HepG2 (cell line): ENCODE measurements around the gene DCAKD. TPM values are rescaled to one million over a fixed set of nuclear protein-coding genes. Genes with fewer than 3 reads are reported as not detected.

Experiments used
- ARID2 ChIP-seq: sonication (generic); formaldehyde crosslinking; IDR thresholded peaks from 2 replicates; pipeline ENCODE4 v1.8.1; 2022; ENCODE audit warnings: mild to moderate bottlenecking, missing genetic modification reagents, borderline replicate concordance
- BRD4 ChIP-seq: sonication (generic); formaldehyde crosslinking; IDR thresholded peaks from 2 replicates; pipeline ENCODE4 v1.4.0; 2020; ENCODE audit warnings: missing genetic modification reagents
- CBX2 ChIP-seq, 2 experiments: fragments of 200-600 bp in 1 of 2; sonication (generic); formaldehyde crosslinking in 1 of 2; IDR thresholded peaks; 2 replicates each; pipeline versions ENCODE4 v1.7.0 to v1.8.1; 2018 to 2022; ENCODE audit warnings: low read depth in 2 of 2, low read length in 1 of 2, mild to moderate bottlenecking in 1 of 2, missing genetic modification reagents in 1 of 2
- CENPBD1 ChIP-seq: sonication (generic); formaldehyde crosslinking; IDR thresholded peaks from 2 replicates; pipeline ENCODE4 v1.8.0; 2022; ENCODE audit warnings: missing genetic modification reagents, low read depth, mild to moderate bottlenecking, borderline replicate concordance
- CSRNP2 ChIP-seq: sonication (generic); formaldehyde crosslinking; conservative IDR thresholded peaks from 2 replicates; pipeline ENCODE4 v1.8.0; 2022; ENCODE audit warnings: low read depth, missing genetic modification reagents
- FOSL1 ChIP-seq: sonication (generic); formaldehyde crosslinking; IDR thresholded peaks from 2 replicates; pipeline ENCODE4 v1.9.0; 2021; ENCODE audit warnings: missing genetic modification reagents, borderline replicate concordance
- GLI4 ChIP-seq: sonication (generic); formaldehyde crosslinking; IDR thresholded peaks from 2 replicates; pipeline ENCODE4 v1.5.1; 2020; ENCODE audit warnings: missing genetic modification reagents, mild to moderate bottlenecking, moderate library complexity, borderline replicate concordance
- KLF11 ChIP-seq: IDR thresholded peaks from 2 replicates; pipeline ENCODE4 v1.6.1; 2016; ENCODE audit warnings: missing compliant biosample characterization
- MAF1 ChIP-seq: sonication (generic); formaldehyde crosslinking; IDR thresholded peaks from 2 replicates; pipeline ENCODE4 v1.5.0; 2020; ENCODE audit warnings: missing genetic modification reagents, borderline replicate concordance
- NR2F6 ChIP-seq, 2 experiments: IDR thresholded peaks; 2 replicates each; pipeline ENCODE4 v1.6.1; 2016; ENCODE audit warnings: antibody characterized with exemption in 1 of 2, mild to moderate bottlenecking in 1 of 2
- PAWR ChIP-seq: sonication (generic); formaldehyde crosslinking; IDR thresholded peaks from 2 replicates; pipeline ENCODE4 v1.4.0; 2020; ENCODE audit warnings: missing genetic modification reagents, mild to moderate bottlenecking, borderline replicate concordance
- REXO4 ChIP-seq: sonication (generic); formaldehyde crosslinking; IDR thresholded peaks from 2 replicates; pipeline ENCODE4 v1.8.0; 2022; ENCODE audit warnings: missing genetic modification reagents, mild to moderate bottlenecking, borderline replicate concordance
- SAP130 ChIP-seq: IDR thresholded peaks from 2 replicates; pipeline ENCODE4 v1.6.1; 2016; ENCODE audit warnings: low read depth
- STAG1 ChIP-seq: sonication (generic); formaldehyde crosslinking; IDR thresholded peaks from 2 replicates; pipeline ENCODE4 v1.4.0; 2020; ENCODE audit warnings: missing genetic modification reagents
- ZBTB7A ChIP-seq: sonication (generic); formaldehyde crosslinking; IDR thresholded peaks from 2 replicates; pipeline ENCODE4 v1.8.0; 2022; ENCODE audit warnings: mild to moderate bottlenecking, missing genetic modification reagents
- ZNF513 ChIP-seq: sonication (generic); formaldehyde crosslinking; conservative IDR thresholded peaks from 2 replicates; pipeline ENCODE4 v1.5.0; 2020; ENCODE audit warnings: missing genetic modification reagents
- ZNF761 ChIP-seq: sonication (generic); formaldehyde crosslinking; conservative IDR thresholded peaks from 2 replicates; pipeline ENCODE4 v1.4.0; 2020; ENCODE audit warnings: mild to moderate bottlenecking, missing genetic modification reagents
- ZNF776 ChIP-seq: sonication (generic); formaldehyde crosslinking; IDR thresholded peaks from 2 replicates; pipeline ENCODE4 v1.4.0; 2020; ENCODE audit warnings: mild to moderate bottlenecking, missing genetic modification reagents
- polyA plus RNA-seq, 8 experiments: library from polyadenylated mRNA; depleted of rRNA in 3 of 8; stranded (reverse) in 7 of 8; unstranded in 1 of 8; fragments of >200 nt; fragmentation: Illumina TruSeq in 4 of 8; extraction: Trizol in 4 of 8; gene quantifications; 2 replicates each; pipeline versions ENCODE4 v1.2.1 to v1.2.3, GENCODE V29; 2011 to 2016; ENCODE audit warnings: low read depth in 4 of 8, missing spikeins in 1 of 8, mixed read lengths in 1 of 8; ENCODE audit not compliant: insufficient read depth in 1 of 8
- total RNA-seq, 5 experiments: library from RNA; depleted of rRNA; stranded (reverse); fragments of >200 nt; fragmentation: Illumina TruSeq; extraction: Trizol; gene quantifications; 2 replicates each; pipeline ENCODE4 v1.2.3, GENCODE V29; 2016; ENCODE audit warnings: low read depth in 1 of 5
- TF ChIP-seq, protein P1 (sequence below): sonication (generic); formaldehyde crosslinking; IDR thresholded peaks from 2 replicates; pipeline ENCODE4 v1.4.0; 2020; ENCODE audit warnings: missing genetic modification reagents
- TF ChIP-seq, protein P2 (sequence below): IDR thresholded peaks from 2 replicates; pipeline ENCODE4 v1.6.1; 2012; ENCODE audit warnings: low read depth, low read length, improper control_type of control experiment
- TF ChIP-seq, protein P3 (sequence below): IDR thresholded peaks from 2 replicates; pipeline ENCODE4 v1.6.1; 2016; ENCODE audit warnings: mild to moderate bottlenecking

The DCAKD gene
- total and polyA plus RNA-seq, 2 of the 13 experiments (the other 11 are each of a cell fraction or from before 2014, with no cell fraction given): 25.9 to 29.2 TPM

DNA sequence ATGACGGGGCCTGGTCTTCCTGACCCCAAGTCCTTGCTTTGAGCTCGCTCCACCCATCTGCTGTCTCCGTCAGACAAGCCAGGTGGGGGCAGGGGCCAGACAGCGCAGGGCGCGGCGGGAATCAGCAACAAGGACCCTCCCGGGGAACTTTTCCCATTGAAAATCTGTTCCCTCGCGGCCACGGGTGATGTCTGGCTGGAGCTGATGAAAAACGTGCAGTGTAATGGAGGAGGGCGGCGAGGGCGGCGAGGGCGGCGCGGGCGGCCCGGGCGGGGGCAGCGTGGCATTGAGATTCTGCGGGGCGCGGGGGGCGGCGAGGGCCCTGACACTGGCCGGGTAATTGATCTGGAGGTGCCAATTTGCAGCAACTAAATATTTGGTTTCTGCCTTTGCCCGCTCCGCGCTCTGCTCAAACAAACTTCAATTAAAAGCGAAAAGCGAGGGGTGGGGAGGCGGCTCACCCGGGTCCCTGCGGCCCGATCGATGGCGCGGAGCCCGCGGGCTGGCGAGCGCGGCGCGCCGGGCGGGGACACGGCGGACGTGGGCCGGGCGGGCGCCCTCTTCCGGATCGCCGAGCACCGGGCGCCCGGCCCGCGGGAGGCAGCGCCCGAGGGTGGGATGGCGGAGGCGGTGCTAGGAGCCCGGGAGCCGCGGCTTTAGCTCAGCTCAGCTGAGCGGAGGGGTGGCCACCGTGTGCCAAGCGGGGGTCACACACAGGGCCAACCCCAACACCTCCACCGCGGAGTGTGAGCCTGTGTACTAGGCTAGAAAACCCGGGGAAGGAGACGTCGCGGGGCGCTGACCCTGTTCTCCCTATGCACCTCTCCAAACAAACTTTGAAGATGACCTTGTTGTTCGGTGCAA is 32.4 kb downstream of the DCAKD start (continued):
- TF ChIP-seq CSRNP2 (CRISPR knock-in tag) (no peak), NR2F6 (IDR thresholded peaks at IDR 0.05) (no peak), NR2F6 (CRISPR knock-in tag; IDR thresholded peaks at IDR 0.05) (no peak), REXO4 (CRISPR knock-in tag) (no peak), SAP130 (CRISPR knock-in tag) (no peak; the same call in 1 of the 2 replicates), CBX2 (IDR thresholded peaks at IDR 0.05; ENCODE audit: low read depth, low read length) (no peak), CBX2 (CRISPR knock-in tag; IDR thresholded peaks at IDR 0.05; ENCODE audit: low read depth) (no peak), ZNF761 (CRISPR knock-in tag) (peak; percentile 8; the same call in 1 of the 2 replicates), ARID2 (CRISPR knock-in tag) (no peak), BRD4 (CRISPR knock-in tag) (no peak), ZNF513 (CRISPR knock-in tag) (no peak), FOSL1 (CRISPR knock-in tag) (no peak), KLF11 (no peak), ZNF776 (CRISPR knock-in tag) (no peak), GLI4 (CRISPR knock-in tag) (no peak), CENPBD1 (CRISPR knock-in tag) (no peak), MAF1 (no peak), STAG1 (CRISPR knock-in tag) (peak; percentile 27; the same call in 1 of the 2 replicates), PAWR (no peak), ZBTB7A (CRISPR knock-in tag) (no peak)
- TF ChIP-seq, protein P1, sequence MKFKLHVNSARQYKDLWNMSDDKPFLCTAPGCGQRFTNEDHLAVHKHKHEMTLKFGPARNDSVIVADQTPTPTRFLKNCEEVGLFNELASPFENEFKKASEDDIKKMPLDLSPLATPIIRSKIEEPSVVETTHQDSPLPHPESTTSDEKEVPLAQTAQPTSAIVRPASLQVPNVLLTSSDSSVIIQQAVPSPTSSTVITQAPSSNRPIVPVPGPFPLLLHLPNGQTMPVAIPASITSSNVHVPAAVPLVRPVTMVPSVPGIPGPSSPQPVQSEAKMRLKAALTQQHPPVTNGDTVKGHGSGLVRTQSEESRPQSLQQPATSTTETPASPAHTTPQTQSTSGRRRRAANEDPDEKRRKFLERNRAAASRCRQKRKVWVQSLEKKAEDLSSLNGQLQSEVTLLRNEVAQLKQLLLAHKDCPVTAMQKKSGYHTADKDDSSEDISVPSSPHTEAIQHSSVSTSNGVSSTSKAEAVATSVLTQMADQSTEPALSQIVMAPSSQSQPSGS (CRISPR knock-in tag): no peak
- TF ChIP-seq, protein P2, sequence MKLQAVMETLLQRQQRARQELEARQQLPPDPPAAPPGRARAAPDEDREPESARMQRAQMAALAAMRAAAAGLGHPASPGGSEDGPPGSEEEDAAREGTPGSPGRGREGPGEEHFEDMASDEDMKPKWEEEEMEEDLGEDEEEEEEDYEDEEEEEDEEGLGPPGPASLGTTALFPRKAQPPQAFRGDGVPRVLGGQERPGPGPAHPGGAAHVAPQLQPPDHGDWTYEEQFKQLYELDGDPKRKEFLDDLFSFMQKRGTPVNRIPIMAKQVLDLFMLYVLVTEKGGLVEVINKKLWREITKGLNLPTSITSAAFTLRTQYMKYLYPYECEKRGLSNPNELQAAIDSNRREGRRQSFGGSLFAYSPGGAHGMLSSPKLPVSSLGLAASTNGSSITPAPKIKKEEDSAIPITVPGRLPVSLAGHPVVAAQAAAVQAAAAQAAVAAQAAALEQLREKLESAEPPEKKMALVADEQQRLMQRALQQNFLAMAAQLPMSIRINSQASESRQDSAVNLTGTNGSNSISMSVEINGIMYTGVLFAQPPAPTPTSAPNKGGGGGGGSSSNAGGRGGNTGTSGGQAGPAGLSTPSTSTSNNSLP: no peak
- TF ChIP-seq, protein P3, sequence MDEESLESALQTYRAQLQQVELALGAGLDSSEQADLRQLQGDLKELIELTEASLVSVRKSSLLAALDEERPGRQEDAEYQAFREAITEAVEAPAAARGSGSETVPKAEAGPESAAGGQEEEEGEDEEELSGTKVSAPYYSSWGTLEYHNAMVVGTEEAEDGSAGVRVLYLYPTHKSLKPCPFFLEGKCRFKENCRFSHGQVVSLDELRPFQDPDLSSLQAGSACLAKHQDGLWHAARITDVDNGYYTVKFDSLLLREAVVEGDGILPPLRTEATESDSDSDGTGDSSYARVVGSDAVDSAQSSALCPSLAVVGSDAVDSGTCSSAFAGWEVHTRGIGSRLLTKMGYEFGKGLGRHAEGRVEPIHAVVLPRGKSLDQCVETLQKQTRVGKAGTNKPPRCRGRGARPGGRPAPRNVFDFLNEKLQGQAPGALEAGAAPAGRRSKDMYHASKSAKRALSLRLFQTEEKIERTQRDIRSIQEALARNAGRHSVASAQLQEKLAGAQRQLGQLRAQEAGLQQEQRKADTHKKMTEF (CRISPR knock-in tag): no peak
